Fibroblast of the aortic adventitia (primary cell): Measurements from ENCODE around the gene SCAMP2. TPM values are rescaled to one million over a fixed set of nuclear protein-coding genes. Genes with fewer than 3 reads are reported as not detected.

Source experiments
- DNase-seq: peaks from one replicate; pipeline ENCODE4 v3.0.0-alpha.2; 2010; ENCODE audit warnings: low read depth
- H3K4me3 ChIP-seq: 2 replicates; pipeline ENCODE4 v1.5.1; 2011; ENCODE audit warnings: low read depth, mild to moderate bottlenecking, control low read depth, low read length, moderate library complexity
- CTCF ChIP-seq: IDR thresholded peaks from 2 replicates; pipeline ENCODE4 v1.5.1; 2011; ENCODE audit warnings: mild to moderate bottlenecking, low read length, control low read depth, inconsistent platforms; ENCODE audit not compliant: insufficient read depth
- total RNA-seq: library from RNA; depleted of rRNA; stranded (reverse); fragments of >200 nt; gene quantifications from 2 replicates; pipeline ENCODE4 v1.2.3, GENCODE V29; 2012; ENCODE audit warnings: low replicate concordance

The SCAMP2 gene
- total RNA-seq, 1 donor, result 29.6 TPM

GRCh38 chr15:74863239-74864056 lies 9.7 kb downstream of the SCAMP2 start:
- no peak overlapping the region for H3K4me3 ChIP-seq
- no peak for DNase-seq
- no peak for TF ChIP-seq CTCF

- DNase-seq, result no peak
- no peak overlapping the region for H3K4me3 ChIP-seq
- TF ChIP-seq CTCF, result no peak
Measured at GRCh38 chr15:74858369-74858740, 14.8 kb downstream of the SCAMP2 start.

GRCh38 chr15:74857671-74858368 lies 15.3 kb downstream of the SCAMP2 start:
- no peak for TF ChIP-seq CTCF
- H3K4me3 ChIP-seq, result no peak overlapping the region
- DNase-seq, result no peak

DNA sequence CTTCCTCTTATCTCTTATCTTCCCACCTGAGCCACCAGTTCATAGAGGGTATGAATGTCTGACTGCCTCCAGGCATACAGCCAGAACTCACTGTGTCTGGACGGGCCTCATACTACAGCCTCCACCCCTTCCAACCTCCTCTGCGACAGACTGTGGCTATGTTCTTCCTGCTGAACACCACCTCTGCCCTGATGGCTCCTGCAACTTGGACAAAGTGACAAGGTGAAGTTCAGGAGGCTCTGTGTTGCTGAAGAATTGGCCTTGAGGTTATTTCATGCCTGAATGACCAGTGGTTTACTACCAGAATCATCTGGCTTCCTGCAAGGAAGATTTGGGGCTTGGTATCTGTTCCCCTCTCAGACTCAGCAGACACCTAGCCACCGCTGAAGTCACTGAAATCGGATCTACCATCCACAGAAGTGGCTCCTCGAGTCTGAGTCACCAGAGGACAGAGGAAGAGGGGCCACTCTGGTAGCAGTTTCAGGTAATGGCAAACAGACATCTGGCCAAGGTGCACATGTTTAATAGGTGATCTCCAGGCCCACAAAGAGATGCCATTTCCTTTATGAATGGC lies 16.0 kb downstream of the SCAMP2 start:
- no peak overlapping the region for H3K4me3 ChIP-seq
- no peak for DNase-seq
- no peak for TF ChIP-seq CTCF

DNA sequence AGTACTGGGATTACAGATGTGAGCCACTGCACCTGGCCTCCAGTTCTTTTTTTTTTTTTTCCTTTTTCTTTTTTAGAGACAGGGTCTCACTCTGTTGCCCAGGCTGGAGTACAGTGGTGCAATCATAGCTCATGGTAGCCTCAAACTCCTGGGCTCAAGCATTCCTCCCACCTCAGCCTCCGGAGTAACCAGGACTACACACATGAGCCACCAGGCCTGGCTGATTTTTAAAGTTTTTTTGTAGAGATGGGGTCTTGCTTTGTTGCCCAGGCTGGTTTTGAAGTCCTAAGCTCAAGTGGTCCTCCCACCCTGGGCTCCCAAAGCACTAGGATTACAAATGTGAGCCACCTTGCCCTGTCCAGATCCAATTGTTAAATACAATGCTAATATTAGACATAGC lies 16.6 kb downstream of the SCAMP2 start:
- no peak for DNase-seq
- no peak overlapping the region for H3K4me3 ChIP-seq
- no peak for TF ChIP-seq CTCF

DNA sequence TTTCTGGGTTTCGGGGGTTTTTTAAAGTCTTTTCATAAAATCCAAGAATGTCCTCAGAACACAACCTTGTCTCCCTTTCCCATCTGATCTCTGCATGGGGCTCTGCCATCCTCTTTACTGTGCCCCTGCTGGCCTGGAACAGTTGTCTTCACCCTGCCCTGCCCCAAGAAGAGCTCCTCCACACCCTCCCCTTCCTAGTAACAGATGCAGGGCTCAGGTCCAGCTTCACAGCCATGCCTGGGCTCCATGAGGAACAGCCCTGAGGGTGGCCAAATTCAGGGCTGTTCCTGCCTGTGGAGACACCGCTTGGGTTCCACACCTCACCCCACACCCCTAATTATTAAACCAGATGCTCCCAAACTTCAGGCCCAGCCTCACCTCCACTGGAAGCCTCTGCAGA lies 17.3 kb downstream of the SCAMP2 start:
- no peak for TF ChIP-seq CTCF
- DNase-seq, result no peak
- H3K4me3 ChIP-seq, result no peak overlapping the region
